Upper lobe of left lung (tissue), 6 donors: ENCODE data around the gene TM4SF5. TPM values are rescaled to one million over a fixed set of nuclear protein-coding genes. Genes with fewer than 3 reads are reported as not detected.
A peak's percentile ranks its signal among the peaks of the same experiment; 100 is the strongest.

Experiments
- ATAC-seq, 2 donors: fragments of 200-7000 bp; cut with Tn5 transposase; one replicate each; pipeline ENCODE4 v1.9.1; 2022; ENCODE audit warnings: mild to moderate bottlenecking in 2 of 2, moderate library complexity in 2 of 2; ENCODE audit not compliant: low FRiP score in 2 of 2
- DNase-seq, 2 donors: peaks; one replicate each; pipeline ENCODE4 v3.0.0-alpha.2; 2019 to 2020
- H3K27ac ChIP-seq, 4 donors: fragments of 200-600 bp; sonication (generic); one replicate each; pipeline ENCODE4 v1.5.1; 2016 to 2019
- H3K27me3 ChIP-seq, 4 donors: fragments of 200-600 bp; sonication (generic); one replicate each; pipeline ENCODE4 v1.5.1; 2017 to 2019
- H3K36me3 ChIP-seq, 4 donors: fragments of 200-600 bp; sonication (generic); one replicate each; pipeline ENCODE4 v1.5.1; 2016 to 2019
- H3K4me1 ChIP-seq, 4 donors: fragments of 200-600 bp; sonication (generic); one replicate each; pipeline ENCODE4 v1.5.1; 2018 to 2019
- H3K4me3 ChIP-seq, 4 donors: fragments of 200-600 bp; sonication (generic); one replicate each; pipeline ENCODE4 v1.5.1; 2017 to 2019; ENCODE audit warnings: mild to moderate bottlenecking in 2 of 4, moderate library complexity in 1 of 4
- H3K9me3 ChIP-seq, 4 donors: fragments of 200-600 bp; sonication (generic); one replicate each; pipeline ENCODE4 v1.5.1; 2018 to 2019
- CTCF ChIP-seq, 6 experiments: fragments of 450-650 bp in 4 of 6; fragments of 200-600 bp in 2 of 6; sonication (generic) in 2 of 6; IDR thresholded peaks; one replicate each; pipeline ENCODE4 v1.5.1; 2016 to 2019; ENCODE audit warnings: antibody characterized with exemption in 6 of 6
- EP300 ChIP-seq, 4 donors: sonication (generic); formaldehyde crosslinking; IDR thresholded peaks; one replicate each; pipeline ENCODE4 v1.5.1; 2017; ENCODE audit warnings: antibody characterized with exemption in 4 of 4, control low read depth in 2 of 4
- POLR2A ChIP-seq, 4 donors: fragments of 450-650 bp; IDR thresholded peaks; one replicate each; pipeline ENCODE4 v1.5.1; 2016 to 2017; ENCODE audit warnings: antibody characterized with exemption in 4 of 4, mild to moderate bottlenecking in 2 of 4
- POLR2AphosphoS5 ChIP-seq, 2 donors: sonication (generic); formaldehyde crosslinking; IDR thresholded peaks; one replicate each; pipeline ENCODE4 v1.5.1; 2017; ENCODE audit warnings: antibody characterized with exemption in 2 of 2
- WGBS, 2 donors: methylation state at CpG; one replicate each; pipeline ENCODE4 v1.1.5; 2017 to 2018; 5-methylcytosine and 5-hydroxymethylcytosine counted together
- total RNA-seq, 6 donors: library from RNA; depleted of rRNA in 4 of 6; stranded (reverse); fragments of >200 nt in 4 of 6; gene quantifications; one replicate each; pipeline versions ENCODE4 v1.1.0 to v1.2.1, GENCODE V29; 2016 to 2021
- donor health status: DM: no; HTN: no; CAD: no; lungs with moderate emphysema.
- donor health status: DM: no; HTN: yes; CAD: no; lungs with severe emphysema.

TM4SF5 gene
- total RNA-seq, 6 donors from 2014 or later, result not detected

- Histone ChIP-seq H3K36me3 (peaks cover 0 to 17% (median 9%) of the 10 kb centered on the region in 4 donors), H3K9me3 (no peaks in the 10 kb centered on the region), H3K4me1 (peaks cover 13 to 33% (median 28%) of the 10 kb centered on the region in 4 donors), H3K27me3 (no peaks in the 10 kb centered on the region), H3K4me3 (no peak overlapping the region), H3K27ac (peak overlapping the region; percentile 64 to 80 (median 78))
- peak in 1 of 2 donors; percentile 21 for TF ChIP-seq POLR2AphosphoS5 (IDR thresholded peaks at IDR 0.05)
- TF ChIP-seq CTCF (IDR thresholded peaks at IDR 0.05), result peak in 5 of 6 experiments; percentile 21 to 54 (median 41)
- TF ChIP-seq POLR2A (IDR thresholded peaks at IDR 0.05), result peak in 1 of 4 donors; percentile 37
- no peak for TF ChIP-seq EP300 (IDR thresholded peaks at IDR 0.05)
- ATAC-seq (peak in 1 of 2 donors; percentile 48), DNase-seq (peak in 1 of 2 donors; percentile 66)
- 75 to 81% methylated on average over 6 of the region's 6 CpGs for WGBS, 2 donors
Observed at GRCh38 chr17:4733073-4733531, 38.6 kb upstream of the TM4SF5 start.

GRCh38 chr17:4734857-4735475, 36.7 kb upstream of the TM4SF5 start:
- no peak for ATAC-seq
- no peak for DNase-seq
- no peaks in the 10 kb centered on the region for H3K9me3 ChIP-seq
- peaks cover 0 to 17% (median 9%) of the 10 kb centered on the region in 4 donors for H3K36me3 ChIP-seq
- H3K4me3 ChIP-seq, result no peak overlapping the region
- peaks cover 22 to 40% (median 37%) of the 10 kb centered on the region in 4 donors for H3K4me1 ChIP-seq
- 87 to 93% methylated on average over 5 to 8 of the region's 8 CpGs for WGBS, 2 donors
- TF ChIP-seq EP300 (IDR thresholded peaks at IDR 0.05) (no peak), POLR2AphosphoS5 (IDR thresholded peaks at IDR 0.05) (no peak), POLR2A (IDR thresholded peaks at IDR 0.05) (no peak), CTCF (IDR thresholded peaks at IDR 0.05) (no peak)
- H3K27me3 ChIP-seq, result no peaks in the 10 kb centered on the region
- H3K27ac ChIP-seq, result peak overlapping the region; percentile 42 to 80 (median 62)

- WGBS, 2 donors, result 49 to 58% methylated on average over 9 of the region's 9 CpGs
- TF ChIP-seq EP300 (IDR thresholded peaks at IDR 0.05) (peak in 2 of 4 donors; percentile 67 to 83), POLR2A (IDR thresholded peaks at IDR 0.05) (peak in 1 of 4 donors; percentile 50), POLR2AphosphoS5 (IDR thresholded peaks at IDR 0.05) (peak; percentile 72 to 77), CTCF (IDR thresholded peaks at IDR 0.05) (no peak)
- H3K4me3 ChIP-seq, result no peak overlapping the region
Observed at GRCh38 chr17:4735876-4736651, 35.6 kb upstream of the TM4SF5 start.

GRCh38 chr17:4738136-4739121, 33.3 kb upstream of the TM4SF5 start:
- Histone ChIP-seq H3K4me1 (peaks cover 9 to 24% (median 20%) of the 10 kb centered on the region in 4 donors), H3K27ac (peak overlapping the region; percentile 82 to 94 (median 85)), H3K9me3 (no peaks in the 10 kb centered on the region), H3K27me3 (no peaks in the 10 kb centered on the region), H3K4me3 (peak overlapping the region; percentile 62 to 94 (median 74)), H3K36me3 (peaks cover 0 to 11% (median 4%) of the 10 kb centered on the region in 4 donors)
- 13 to 24% methylated on average over 26 to 36 of the region's 41 CpGs for WGBS, 2 donors
- DNase-seq (peak in 1 of 2 donors; percentile 77), ATAC-seq (peak; percentile 16 to 63)
- TF ChIP-seq POLR2AphosphoS5 (IDR thresholded peaks at IDR 0.05), result peak in 1 of 2 donors; percentile 58
- TF ChIP-seq EP300 (IDR thresholded peaks at IDR 0.05), result no peak
- peak in 2 of 4 donors; percentile 47 to 62 for TF ChIP-seq POLR2A (IDR thresholded peaks at IDR 0.05)

More at GRCh38 chr17:4735876-4736651, 35.6 kb upstream of the TM4SF5 start:
- ATAC-seq (peak in 1 of 2 donors; percentile 19), DNase-seq (peak in 1 of 2 donors; percentile 78)
- no peaks in the 10 kb centered on the region for H3K9me3 ChIP-seq
- peak overlapping the region; percentile 42 to 80 (median 62) for H3K27ac ChIP-seq
- no peaks in the 10 kb centered on the region for H3K27me3 ChIP-seq
- peaks cover 17 to 37% (median 32%) of the 10 kb centered on the region in 4 donors for H3K4me1 ChIP-seq
- H3K36me3 ChIP-seq, result peaks cover 0 to 17% (median 9%) of the 10 kb centered on the region in 4 donors
